AG04449 (cell line): ENCODE data around the gene CRK.
"Not testable (repeated sequence)": the region's sequence is repeated elsewhere in the genome, so short reads cannot be mapped to it uniquely, and the experiment has no call there.

Experiments
- CTCF ChIA-PET: fragments of 350-600 bp; formaldehyde crosslinking; extraction: SDS; loops from one replicate; lab custom pipeline; 2021; ENCODE audit warnings: antibody characterized with exemption; lab: Yijun Ruan, JAX
- POLR2A ChIA-PET: fragments of 400-600, 350-600 bp; formaldehyde crosslinking; extraction: SDS; loops from one replicate; lab custom pipeline; 2020; ENCODE audit warnings: antibody characterized with exemption, inconsistent platforms; lab: Yijun Ruan, JAX
- DNase-seq: peaks from one replicate; pipeline ENCODE4 v3.0.0-alpha.2; 2010; ENCODE audit warnings: low read depth, low spot score
- H3K4me3 ChIP-seq: 2 replicates; pipeline ENCODE4 v1.5.1; 2011; ENCODE audit warnings: low read depth, mild to moderate bottlenecking, control low read depth, low read length
- TF ChIP-seq, protein P1 (sequence below): IDR thresholded peaks from one replicate; pipeline ENCODE4 v1.5.1; 2011; ENCODE audit warnings: mild to moderate bottlenecking, moderate library complexity, low read length, control low read depth, inconsistent platforms; ENCODE audit not compliant: insufficient read depth; ENCODE audit errors: missing control alignments

CRK gene

DNA sequence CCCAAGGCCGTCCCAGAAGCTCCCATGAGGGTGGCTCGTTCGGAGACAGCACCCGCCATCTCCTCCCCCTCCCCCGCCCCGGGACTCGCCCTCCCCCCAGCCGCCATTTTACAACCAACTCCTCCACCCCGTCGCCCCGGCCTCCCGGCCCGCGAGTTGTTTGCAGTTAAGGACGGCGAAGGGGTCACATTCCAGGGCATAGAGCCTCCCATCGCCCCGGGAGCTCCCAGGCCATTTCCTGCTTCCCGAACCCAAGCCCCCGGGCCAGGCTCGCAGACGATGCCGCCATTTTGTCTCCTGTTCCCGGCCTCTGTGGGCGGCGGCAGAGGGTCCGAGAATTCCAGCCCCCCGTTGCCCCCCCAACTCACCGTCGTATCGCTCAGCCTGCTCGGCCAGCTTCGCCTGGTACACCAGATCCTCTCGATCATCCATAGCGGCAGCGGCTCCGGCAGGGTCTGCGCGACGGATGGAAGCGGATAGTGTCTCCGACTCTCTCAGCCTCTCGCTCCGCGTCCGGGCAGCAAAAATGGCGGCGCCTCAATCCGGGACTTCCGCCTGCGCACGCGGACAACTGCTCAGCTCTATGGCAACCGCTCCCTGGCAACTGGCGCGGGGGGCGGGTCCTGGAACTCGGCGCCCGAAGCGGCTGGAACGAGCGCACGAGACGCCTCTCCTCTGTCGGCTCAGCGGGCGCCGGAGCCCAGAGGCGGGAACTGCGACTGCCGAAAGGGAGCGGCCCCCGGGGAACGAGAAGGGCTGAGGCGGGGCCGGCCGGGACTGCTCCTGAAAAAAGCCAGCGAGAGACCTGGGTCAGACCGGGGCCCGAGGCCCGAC is 56.1 kb downstream of the CRK start, which contains the start of gene YWHAE:
Gene YWHAE, minus strand, starts transcription at position 544 of the 834 bp plus-strand sequence. Its CDS starts 112 bp downstream, at position 432.
- H3K4me3 ChIP-seq, result peak within 1 kb of the TSS; percentile 84
- no peak for DNase-seq
- CTCF ChIA-PET, result interaction anchor here (1.0 to 2.1 kb wide), 2 partner anchors 9 to 35 kb away, joined by 3 to 6 read pairs; no protein-coding TSS in a partner anchor
- POLR2A ChIA-PET, result interaction anchor here (0.5 to 1.0 kb wide), 4 partner anchors 13 to 101 kb away, joined by 3 read pairs; no protein-coding TSS in a partner anchor
- TF ChIP-seq, protein P1, sequence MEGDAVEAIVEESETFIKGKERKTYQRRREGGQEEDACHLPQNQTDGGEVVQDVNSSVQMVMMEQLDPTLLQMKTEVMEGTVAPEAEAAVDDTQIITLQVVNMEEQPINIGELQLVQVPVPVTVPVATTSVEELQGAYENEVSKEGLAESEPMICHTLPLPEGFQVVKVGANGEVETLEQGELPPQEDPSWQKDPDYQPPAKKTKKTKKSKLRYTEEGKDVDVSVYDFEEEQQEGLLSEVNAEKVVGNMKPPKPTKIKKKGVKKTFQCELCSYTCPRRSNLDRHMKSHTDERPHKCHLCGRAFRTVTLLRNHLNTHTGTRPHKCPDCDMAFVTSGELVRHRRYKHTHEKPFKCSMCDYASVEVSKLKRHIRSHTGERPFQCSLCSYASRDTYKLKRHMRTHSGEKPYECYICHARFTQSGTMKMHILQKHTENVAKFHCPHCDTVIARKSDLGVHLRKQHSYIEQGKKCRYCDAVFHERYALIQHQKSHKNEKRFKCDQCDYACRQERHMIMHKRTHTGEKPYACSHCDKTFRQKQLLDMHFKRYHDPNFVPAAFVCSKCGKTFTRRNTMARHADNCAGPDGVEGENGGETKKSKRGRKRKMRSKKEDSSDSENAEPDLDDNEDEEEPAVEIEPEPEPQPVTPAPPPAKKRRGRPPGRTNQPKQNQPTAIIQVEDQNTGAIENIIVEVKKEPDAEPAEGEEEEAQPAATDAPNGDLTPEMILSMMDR, result no peak

DNA sequence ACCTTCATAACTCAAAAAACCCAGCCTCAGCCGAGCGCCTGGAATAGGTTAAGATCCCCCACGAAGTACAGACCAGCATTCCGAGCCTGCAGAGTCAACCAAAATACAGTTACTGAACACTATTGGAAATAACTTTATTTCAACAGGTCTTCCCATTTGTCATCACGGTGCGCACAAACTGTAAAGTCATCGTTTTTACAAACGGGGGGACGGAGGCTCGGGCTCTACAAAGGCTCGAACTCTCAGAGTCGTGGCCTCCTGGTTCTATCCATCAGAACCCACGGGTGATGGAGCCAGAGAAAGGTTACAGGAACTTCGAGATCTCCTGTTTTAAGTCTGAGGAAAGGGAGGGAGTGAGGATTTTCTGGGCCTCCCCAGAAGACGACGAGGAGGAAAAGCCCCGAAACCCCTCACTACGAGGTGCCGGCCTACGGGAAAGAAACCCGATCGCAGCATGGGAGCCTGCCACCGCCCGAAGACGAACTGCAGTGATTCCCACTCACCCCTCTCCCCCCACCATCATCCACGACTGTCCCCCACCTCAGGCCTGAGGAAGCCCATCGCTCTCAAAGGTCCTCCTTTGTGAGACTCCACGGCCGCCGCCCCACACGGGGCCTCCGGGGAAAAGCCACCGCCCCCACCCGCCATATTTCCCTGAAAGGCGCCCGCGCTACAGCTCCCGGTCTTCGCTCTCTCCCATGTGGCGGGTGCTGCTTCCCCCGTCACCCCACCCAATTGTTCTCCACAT is 56.9 kb downstream of the CRK start:
- TF ChIP-seq, protein P1, result no peak
- CTCF ChIA-PET, result no interaction called here
- no peak for DNase-seq
- H3K4me3 ChIP-seq, result peak overlapping the region; percentile 84
- POLR2A ChIA-PET, result interaction anchor here (0.5 kb wide), 1 partner anchor 102 kb away, joined by 3 read pairs; no protein-coding TSS in a partner anchor

DNA sequence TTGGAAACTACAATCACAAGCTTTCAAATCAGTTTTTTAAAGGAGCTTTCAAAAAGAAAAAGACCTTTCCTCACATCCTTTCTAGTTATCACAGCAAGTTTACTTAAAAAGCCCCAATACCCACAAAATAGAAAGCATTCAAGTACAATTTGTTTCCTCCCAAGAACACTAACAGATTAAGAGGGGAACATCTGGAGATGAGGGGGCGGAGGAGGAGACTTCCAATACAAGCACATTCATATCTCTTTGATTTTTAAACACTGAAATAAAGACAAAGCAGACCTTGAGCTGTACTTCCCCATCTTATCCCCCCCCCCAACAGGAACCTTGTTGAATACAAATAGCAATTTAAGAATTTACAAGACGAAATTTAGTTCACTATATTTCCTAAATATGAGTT is 58.0 kb downstream of the CRK start:
- H3K4me3 ChIP-seq, result peak overlapping the region; percentile 84
- CTCF ChIA-PET, result interaction anchor here (1.6 to 2.3 kb wide), 2 partner anchors 12 to 33 kb away, joined by 6 to 17 read pairs; no protein-coding TSS in a partner anchor
- DNase-seq, result no peak
- POLR2A ChIA-PET, result interaction anchor here (1.3 kb wide), 1 partner anchor 16 kb away, joined by 3 read pairs; no protein-coding TSS in a partner anchor
- TF ChIP-seq, protein P1, result no peak

DNA sequence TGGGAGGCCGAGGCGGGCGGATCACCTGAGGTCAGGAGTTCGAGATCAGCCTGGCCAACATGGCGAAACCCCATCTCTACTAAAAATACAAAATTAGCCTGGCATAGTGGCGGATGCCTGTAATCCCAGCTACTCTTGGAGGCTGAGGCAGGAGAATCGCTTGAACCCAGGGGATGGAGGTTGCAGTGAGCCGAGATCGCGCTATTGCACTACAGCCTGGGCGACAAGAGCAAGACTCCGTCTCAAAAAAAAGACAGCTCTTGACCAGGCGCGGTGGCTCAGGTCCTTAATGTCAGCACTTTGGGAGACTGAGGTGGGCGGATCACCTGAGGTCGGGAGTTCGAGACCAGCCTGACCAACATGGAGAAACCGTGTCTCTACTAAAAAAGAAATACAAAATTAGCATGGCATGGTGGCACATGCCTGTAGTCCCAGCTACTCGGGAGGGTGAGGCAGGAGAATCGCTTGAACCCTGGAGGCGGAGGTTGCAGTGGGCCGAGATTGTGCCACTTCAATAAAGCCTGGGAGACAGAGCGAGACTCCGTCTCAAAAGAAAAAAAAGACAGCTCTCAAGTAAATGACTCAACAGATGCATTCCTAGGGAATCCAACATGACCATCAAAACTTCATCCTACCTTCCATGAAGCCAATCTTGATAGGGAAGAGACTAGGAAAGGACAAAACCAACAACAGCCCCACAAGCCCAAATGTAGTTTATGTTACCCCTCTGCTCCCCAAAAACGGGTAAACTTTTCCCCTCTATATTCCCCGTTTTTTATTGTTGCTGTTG is 60.0 kb downstream of the CRK start:
- not testable (repeated sequence) for H3K4me3 ChIP-seq, DNase-seq
- ChIA-PET CTCF (interaction anchor here (1.0 to 2.3 kb wide), 4 partner anchors 31 to 120 kb away, joined by 3 to 17 read pairs (median 7); partner anchors contain the start of gene INPP5K), POLR2A (interaction anchor here (1.2 kb wide), 1 partner anchor 9 kb away, joined by 4 read pairs; no protein-coding TSS in a partner anchor)

DNA sequence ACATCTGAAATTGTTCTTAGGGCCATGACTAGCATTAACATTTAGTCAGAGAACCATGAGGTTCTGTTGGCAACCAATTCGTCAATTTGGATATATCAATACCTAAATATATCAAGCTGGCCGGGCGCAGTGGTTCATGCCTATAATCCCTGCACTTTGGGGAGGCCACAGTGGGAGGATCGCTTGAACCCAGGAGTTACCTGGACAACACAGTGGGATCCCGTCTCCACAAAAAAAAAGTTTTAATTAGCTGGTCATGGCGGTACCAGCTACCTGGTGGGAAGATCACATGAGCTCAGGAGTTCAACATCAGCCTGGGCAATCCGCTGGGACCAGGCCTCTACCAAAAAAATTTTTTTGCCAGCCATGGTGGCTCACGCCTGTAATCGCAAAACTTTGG is 64.5 kb downstream of the CRK start:
- CTCF ChIA-PET, result interaction anchor here (0.9 to 6.8 kb wide), 9 partner anchors 9 to 132 kb away, joined by 3 to 55 read pairs (median 6); partner anchors contain the start of genes CRK, INPP5K and YWHAE
- no peak for DNase-seq
- TF ChIP-seq, protein P1, result no peak
- H3K4me3 ChIP-seq, result no peak overlapping the region
- POLR2A ChIA-PET, result interaction anchor here (0.5 to 1.1 kb wide), 2 partner anchors 20 to 47 kb away, joined by 3 to 4 read pairs; no protein-coding TSS in a partner anchor
